Neuron (in vitro differentiated cells): Measurements from ENCODE around the gene PNPLA1.
"Not testable (repeated sequence)": the region's sequence is repeated elsewhere in the genome, so short reads cannot be mapped to it uniquely, and the experiment has no call there.

Experiments
- H2AFZ ChIP-seq: one replicate; pipeline ENCODE4 v1.6.1; 2013; ENCODE audit warnings: low read depth, mild to moderate bottlenecking, inconsistent platforms, low read length, moderate library complexity
- H3K27me3 ChIP-seq: one replicate; pipeline ENCODE4 v1.6.1; 2013; ENCODE audit warnings: low read length; ENCODE audit not compliant: insufficient read depth
- H3K36me3 ChIP-seq: one replicate; pipeline ENCODE4 v1.6.1; 2013; ENCODE audit warnings: low read length; ENCODE audit not compliant: insufficient read depth
- H3K4me1 ChIP-seq: one replicate; pipeline ENCODE4 v1.6.1; 2013; ENCODE audit warnings: low read length; ENCODE audit not compliant: insufficient read depth
- H3K4me3 ChIP-seq: 2 replicates; pipeline ENCODE4 v1.5.1; 2013; ENCODE audit warnings: mild to moderate bottlenecking, low read length, moderate library complexity
- H3K9me3 ChIP-seq: one replicate; pipeline ENCODE4 v1.6.1; 2013; ENCODE audit warnings: low read length

Gene PNPLA1

DNA sequence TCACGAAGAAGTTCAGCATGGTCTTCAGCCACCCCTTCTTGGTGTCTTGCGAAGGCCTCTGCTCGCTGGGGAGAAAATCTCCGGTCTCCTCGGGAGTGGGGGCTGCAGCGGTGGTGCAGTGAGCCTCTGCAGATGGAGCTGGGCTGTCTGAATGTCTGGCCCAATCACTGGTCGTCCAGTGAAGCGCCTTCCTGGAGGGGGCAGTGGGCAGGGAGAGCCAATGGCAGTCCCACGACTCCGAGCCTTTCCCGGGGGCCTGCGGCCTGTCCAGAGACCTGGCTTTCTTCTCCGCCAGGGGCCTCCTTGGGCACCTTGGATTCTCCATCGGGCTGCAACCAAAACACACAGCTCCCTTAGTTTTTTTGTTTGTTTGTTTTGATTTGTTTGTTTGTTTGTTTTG is 60.5 kb downstream of the PNPLA1 start:
- Histone ChIP-seq H3K4me3 (no peak overlapping the region), H3K27me3 (peaks cover 15% of the 10 kb centered on the region), H2AFZ (no peak overlapping the region), H3K36me3 (no peaks in the 10 kb centered on the region), H3K9me3 (no peaks in the 10 kb centered on the region), H3K4me1 (peaks cover 40% of the 10 kb centered on the region)

DNA sequence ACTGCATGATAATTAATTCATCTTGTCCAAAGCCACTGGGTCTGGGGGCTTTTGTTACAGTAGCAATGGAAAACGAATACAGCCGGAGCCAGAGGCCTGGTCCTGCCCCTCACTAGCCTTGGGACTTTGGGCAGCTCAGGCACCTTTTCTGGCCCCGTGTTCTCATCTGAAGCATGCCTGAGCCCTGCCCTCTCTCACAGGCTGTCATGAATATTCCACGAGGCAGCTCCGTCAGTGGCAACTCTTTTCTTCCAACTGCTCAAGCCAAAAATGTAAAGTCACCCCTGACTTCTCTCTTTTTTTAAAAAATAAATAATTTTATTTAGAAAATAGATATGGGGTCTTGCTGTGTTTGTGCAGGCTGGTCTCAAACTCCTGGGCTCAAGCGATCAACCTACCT is 61.5 kb downstream of the PNPLA1 start:
- Histone ChIP-seq H2AFZ (no peak overlapping the region), H3K9me3 (no peaks in the 10 kb centered on the region), H3K4me1 (peaks cover 30% of the 10 kb centered on the region), H3K27me3 (peaks cover 19% of the 10 kb centered on the region), H3K4me3 (no peak overlapping the region), H3K36me3 (no peaks in the 10 kb centered on the region)

GRCh38 chr6:36333171-36333895 is 63.5 kb downstream of the PNPLA1 start:
- no peak overlapping the region for H3K4me3 ChIP-seq
- H2AFZ ChIP-seq: no peak overlapping the region
- peaks cover 19% of the 10 kb centered on the region for H3K27me3 ChIP-seq
- H3K4me1 ChIP-seq: peaks cover 13% of the 10 kb centered on the region
- H3K9me3 ChIP-seq: no peaks in the 10 kb centered on the region
- H3K36me3 ChIP-seq: no peaks in the 10 kb centered on the region

- Histone ChIP-seq H3K27me3 (peaks cover 23% of the 10 kb centered on the region), H3K4me1 (peaks cover 12% of the 10 kb centered on the region), H2AFZ (no peak overlapping the region), H3K4me3 (no peak overlapping the region), H3K36me3 (no peaks in the 10 kb centered on the region), H3K9me3 (no peaks in the 10 kb centered on the region)
Measured at GRCh38 chr6:36333931-36334725, 64.3 kb downstream of the PNPLA1 start.

DNA sequence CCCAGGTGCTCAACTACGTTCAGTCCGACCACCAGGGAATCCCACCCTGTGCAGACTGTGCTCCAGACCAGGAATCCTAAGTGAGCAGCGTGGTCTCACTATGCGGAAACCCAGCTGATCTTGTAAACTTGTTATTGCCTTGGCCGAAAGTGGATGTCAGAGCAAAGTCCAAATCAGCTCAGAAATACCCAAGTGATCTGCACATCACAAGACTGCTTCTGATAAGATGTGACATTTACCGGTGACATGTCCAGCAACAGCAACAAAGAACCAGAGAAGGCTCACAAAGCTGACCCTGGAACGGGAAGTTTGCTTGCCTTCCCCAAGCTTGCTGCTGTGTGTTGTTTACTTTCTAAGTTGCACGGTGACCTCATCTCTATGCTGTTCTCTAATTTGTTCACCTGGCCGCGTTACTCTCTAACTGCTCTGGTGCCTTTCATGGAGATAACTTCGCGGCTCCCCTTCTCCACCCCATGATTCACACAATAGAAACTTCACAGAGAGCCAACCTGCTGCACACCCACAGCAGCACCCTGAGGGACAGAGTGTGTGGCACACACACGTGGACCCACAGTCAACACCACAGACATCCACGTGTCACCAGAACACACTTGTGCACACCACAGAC is 65.1 kb downstream of the PNPLA1 start:
- Histone ChIP-seq H3K9me3 (no peaks in the 10 kb centered on the region), H3K36me3 (no peaks in the 10 kb centered on the region), H3K27me3 (peaks cover 30% of the 10 kb centered on the region), H3K4me1 (peaks cover 12% of the 10 kb centered on the region), H2AFZ (no peak overlapping the region), H3K4me3 (no peak overlapping the region)

GRCh38 chr6:36335465-36336207 is 65.8 kb downstream of the PNPLA1 start:
- H2AFZ ChIP-seq: no peak overlapping the region
- peaks cover 13% of the 10 kb centered on the region for H3K4me1 ChIP-seq
- no peaks in the 10 kb centered on the region for H3K36me3 ChIP-seq
- H3K27me3 ChIP-seq: peaks cover 33% of the 10 kb centered on the region
- H3K4me3 ChIP-seq: no peak overlapping the region
- no peaks in the 10 kb centered on the region for H3K9me3 ChIP-seq

DNA sequence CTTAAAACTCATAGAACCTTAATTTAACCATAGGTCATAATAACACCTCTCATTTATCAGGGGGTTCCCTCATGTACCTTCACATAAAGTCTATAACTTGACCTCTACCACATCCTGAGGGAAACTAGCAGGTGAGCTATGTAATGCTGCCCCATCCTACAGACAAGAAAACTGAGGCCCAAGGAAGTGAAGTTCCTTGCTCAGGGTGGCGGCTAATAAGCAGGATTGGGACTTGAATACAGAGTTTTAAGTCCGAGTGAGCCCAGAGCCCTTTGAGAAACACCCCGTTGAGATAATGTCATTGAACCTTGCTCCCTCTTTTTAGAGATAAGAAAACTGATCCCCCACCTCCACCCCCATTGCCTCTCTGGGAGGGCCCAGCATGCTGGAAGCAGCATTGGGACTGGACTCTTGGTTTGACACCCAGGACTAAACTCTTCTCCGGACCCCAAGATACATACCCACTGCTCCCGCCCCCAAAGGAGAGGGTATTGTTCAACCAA is 66.4 kb downstream of the PNPLA1 start:
- H3K4me3 ChIP-seq: no peak overlapping the region
- no peaks in the 10 kb centered on the region for H3K36me3 ChIP-seq
- H2AFZ ChIP-seq: no peak overlapping the region
- H3K27me3 ChIP-seq: peaks cover 33% of the 10 kb centered on the region
- H3K4me1 ChIP-seq: peaks cover 15% of the 10 kb centered on the region
- no peaks in the 10 kb centered on the region for H3K9me3 ChIP-seq

- H3K9me3 ChIP-seq: no peaks in the 10 kb centered on the region
- no peaks in the 10 kb centered on the region for H3K36me3 ChIP-seq
- H3K4me3 ChIP-seq: no peak within 1 kb of the TSS
- peaks cover 32% of the 10 kb centered on the region for H3K27me3 ChIP-seq
- peaks cover 15% of the 10 kb centered on the region for H3K4me1 ChIP-seq
- no peak within 1 kb of the TSS for H2AFZ ChIP-seq
Measured at GRCh38 chr6:36336779-36337241, 67.0 kb downstream of the PNPLA1 start, which contains the start of gene BNIP5. TSS of gene BNIP5 (minus strand) at chr6:36336888. CDS start at chr6:36330690, 6,198 bp downstream.

DNA sequence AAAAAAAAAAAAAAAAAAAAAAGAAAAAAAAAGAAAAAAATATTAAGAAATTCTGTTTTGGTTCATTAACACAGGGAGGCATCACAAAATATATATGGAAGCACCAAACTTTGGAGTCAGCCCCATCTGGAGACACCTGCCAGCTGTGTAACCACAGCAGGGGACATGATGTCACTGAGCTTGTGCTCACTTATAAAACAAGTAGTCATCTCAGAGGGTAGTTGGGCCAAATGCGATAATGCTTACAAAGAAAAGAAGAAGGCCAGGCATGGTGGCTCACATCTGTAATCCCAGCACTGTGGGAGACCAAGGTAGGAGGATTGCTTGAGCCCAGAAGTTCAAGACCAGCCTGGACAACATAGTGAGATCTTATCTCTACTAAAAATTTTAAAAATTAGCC is 68.0 kb downstream of the PNPLA1 start:
- Histone ChIP-seq H3K36me3 (no peaks in the 10 kb centered on the region), H3K27me3 (peaks cover 27% of the 10 kb centered on the region), H3K4me3 (no peak overlapping the region), H3K9me3 (no peaks in the 10 kb centered on the region), H2AFZ (no peak overlapping the region), H3K4me1 (peaks cover 15% of the 10 kb centered on the region)

DNA sequence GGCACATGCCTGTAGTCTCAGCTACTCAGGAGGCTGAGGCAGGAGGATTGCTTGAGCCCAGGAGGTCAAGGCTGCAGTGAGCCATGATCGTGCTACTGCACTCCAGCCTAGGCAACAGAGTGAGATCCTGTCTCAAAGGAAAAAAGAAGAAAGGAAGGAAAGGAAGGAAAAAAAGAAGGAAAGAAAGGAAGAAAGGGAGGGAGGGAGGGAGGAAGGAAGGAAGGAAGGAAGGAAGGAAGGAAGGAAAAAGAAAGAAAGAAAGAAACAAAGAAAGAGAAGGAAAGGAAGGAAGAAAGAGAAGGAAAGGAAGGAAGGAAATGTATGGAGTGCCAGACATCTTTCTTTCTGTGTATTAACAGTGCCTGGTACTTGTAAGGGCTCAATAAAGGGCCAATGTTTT is 68.4 kb downstream of the PNPLA1 start:
- not testable (repeated sequence) for H3K36me3 ChIP-seq, H2AFZ ChIP-seq, H3K4me3 ChIP-seq, H3K9me3 ChIP-seq
- Histone ChIP-seq H3K27me3 (peaks cover 26% of the 10 kb centered on the region), H3K4me1 (peaks cover 15% of the 10 kb centered on the region)

DNA sequence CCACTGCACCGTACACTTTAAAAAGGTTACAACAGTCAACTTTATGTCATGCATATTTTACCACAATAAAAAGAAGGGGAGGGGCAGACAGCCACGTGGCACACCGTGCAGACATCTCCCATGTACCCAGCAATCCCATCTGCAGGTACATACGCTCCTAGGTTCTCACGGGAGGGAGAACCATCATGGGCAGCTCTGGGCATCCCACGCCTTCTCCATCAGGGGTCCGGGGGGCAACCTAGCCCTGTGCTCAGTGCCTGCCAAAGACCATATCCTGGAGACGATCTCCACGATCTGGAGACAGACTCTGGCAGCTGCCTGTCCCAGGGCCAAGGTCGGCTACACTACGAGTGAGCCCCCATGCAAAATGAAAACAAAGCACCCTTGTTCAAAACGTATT is 69.3 kb downstream of the PNPLA1 start:
- H3K9me3 ChIP-seq: no peaks in the 10 kb centered on the region
- H3K36me3 ChIP-seq: no peaks in the 10 kb centered on the region
- H3K4me1 ChIP-seq: peaks cover 7% of the 10 kb centered on the region
- H3K27me3 ChIP-seq: peaks cover 24% of the 10 kb centered on the region
- H2AFZ ChIP-seq: no peak overlapping the region
- no peak overlapping the region for H3K4me3 ChIP-seq

GRCh38 chr6:36340306-36340617 is 70.4 kb downstream of the PNPLA1 start:
- no peak overlapping the region for H3K4me3 ChIP-seq
- peak overlapping the region; percentile 51 for H2AFZ ChIP-seq
- no peaks in the 10 kb centered on the region for H3K36me3 ChIP-seq
- H3K27me3 ChIP-seq: peaks cover 18% of the 10 kb centered on the region
- no peaks in the 10 kb centered on the region for H3K9me3 ChIP-seq
- peaks cover 4% of the 10 kb centered on the region for H3K4me1 ChIP-seq
